OCI-LY7 (cell line): ENCODE data around the gene KIAA0232. TPM values are rescaled to one million over a fixed set of nuclear protein-coding genes. Genes with fewer than 3 reads are reported as not detected.

Experiments used
- BruUV-seq: library from RNA; stranded (reverse); fragments of 400-500 nt; replicated peaks from 2 replicates; lab custom pipeline; 2021; lab: Mats Ljungman, UMichigan
- CTCF ChIA-PET: fragments of 300-600 bp; sonication (Branson Sonifier 250); formaldehyde crosslinking; loops from one replicate; lab custom pipeline; 2022; ENCODE audit warnings: antibody characterized with exemption; ENCODE audit not compliant: unreplicated experiment; lab: Charles Lee
- POLR2A ChIA-PET: fragments of 300-600 bp; sonication (Branson Sonifier 250); formaldehyde crosslinking; loops from one replicate; lab custom pipeline; 2022; ENCODE audit warnings: antibody characterized with exemption; lab: Charles Lee
- DNase-seq: peaks from one replicate; pipeline ENCODE4 v3.0.0-alpha.2; 2015; ENCODE audit warnings: low spot score
- H2AFZ ChIP-seq: fragments of 200-600 bp; sonication (generic), shearing (Covaris generic); 2 replicates; pipeline ENCODE4 v1.6.1; 2014; ENCODE audit warnings: mild to moderate bottlenecking, antibody characterized with exemption, low read length, moderate library complexity
- H3K27ac ChIP-seq: fragments of 200-600 bp; sonication (generic); 2 replicates; pipeline ENCODE4 v1.5.1; 2014; ENCODE audit warnings: mixed run types, low read depth, mild to moderate bottlenecking, moderate library complexity, low read length, inconsistent platforms; ENCODE audit not compliant: poor library complexity, severe bottlenecking
- H3K36me3 ChIP-seq: fragments of 200-600 bp; sonication (generic); 2 replicates; pipeline ENCODE4 v1.6.1; 2014; ENCODE audit warnings: mild to moderate bottlenecking, antibody characterized with exemption, low read length, moderate library complexity, mixed read lengths; ENCODE audit not compliant: insufficient read depth
- H3K4me1 ChIP-seq: fragments of 200-600 bp; sonication (generic); 2 replicates; pipeline ENCODE4 v1.5.1; 2014; ENCODE audit warnings: mild to moderate bottlenecking, low read length; ENCODE audit not compliant: insufficient read depth, poor library complexity, severe bottlenecking
- H3K4me2 ChIP-seq: fragments of 200-600 bp; sonication (generic); 2 replicates; pipeline ENCODE4 v1.6.1; 2014; ENCODE audit warnings: mild to moderate bottlenecking, low read length
- H3K4me3 ChIP-seq: fragments of 200-600 bp; sonication (generic); 2 replicates; pipeline ENCODE4 v1.5.1; 2014; ENCODE audit warnings: mild to moderate bottlenecking, low read depth, low read length; ENCODE audit not compliant: poor library complexity, severe bottlenecking
- H3K79me2 ChIP-seq: fragments of 200-600 bp; sonication (generic); 2 replicates; pipeline ENCODE4 v1.6.1; 2016; ENCODE audit warnings: low read depth, mild to moderate bottlenecking, low read length, moderate library complexity, mixed read lengths; ENCODE audit not compliant: insufficient read depth
- H3K9me2 ChIP-seq: fragments of 200-600 bp; sonication (generic); 2 replicates; pipeline ENCODE4 v1.6.1; 2016; ENCODE audit warnings: mild to moderate bottlenecking, low read length, mixed read lengths; ENCODE audit not compliant: insufficient read depth
- H3K9me3 ChIP-seq: fragments of 200-600 bp; sonication (generic); 2 replicates; pipeline ENCODE4 v1.6.1; 2014; ENCODE audit warnings: mild to moderate bottlenecking, mixed run types, low read length, mixed read lengths
- H4K20me1 ChIP-seq: fragments of 200-600 bp; sonication (generic); 2 replicates; pipeline ENCODE4 v1.6.1; 2014; ENCODE audit warnings: mild to moderate bottlenecking, antibody characterized with exemption, low read length, moderate library complexity, mixed read lengths; ENCODE audit not compliant: insufficient read depth
- EZH2phosphoT487 ChIP-seq: fragments of 200-600 bp; sonication (generic); IDR thresholded peaks from 2 replicates; pipeline ENCODE4 v1.6.1; 2018; ENCODE audit warnings: low read depth, borderline replicate concordance, mild to moderate bottlenecking, mixed run types, antibody characterized with exemption, low read length, moderate library complexity, mixed read lengths
- intact Hi-C: fragments of 100-400 bp; cut with micrococcal nuclease; formaldehyde crosslinking; loops from one replicate; pipeline ENCODE4 v1.10.0; 2022; ENCODE audit not compliant: unreplicated experiment
- total RNA-seq, 2 experiments: library from RNA; depleted of rRNA in 1 of 2; stranded (reverse); fragments of >200 nt in 1 of 2; shearing (Covaris generic) in 1 of 2; gene quantifications; 2 replicates each; pipeline ENCODE4 v1.2.3, GENCODE V29; 2014 to 2022
- TF ChIP-seq, protein P1 (sequence below): fragments of 200-600 bp; sonication (generic); conservative IDR thresholded peaks from 2 replicates; pipeline ENCODE4 v1.5.1; 2014; ENCODE audit warnings: mild to moderate bottlenecking, antibody characterized with exemption, low read length, moderate library complexity, mixed read lengths

KIAA0232 gene
- total RNA-seq, 2 experiments from 2014 or later = 7.5 to 13.5 TPM

DNA sequence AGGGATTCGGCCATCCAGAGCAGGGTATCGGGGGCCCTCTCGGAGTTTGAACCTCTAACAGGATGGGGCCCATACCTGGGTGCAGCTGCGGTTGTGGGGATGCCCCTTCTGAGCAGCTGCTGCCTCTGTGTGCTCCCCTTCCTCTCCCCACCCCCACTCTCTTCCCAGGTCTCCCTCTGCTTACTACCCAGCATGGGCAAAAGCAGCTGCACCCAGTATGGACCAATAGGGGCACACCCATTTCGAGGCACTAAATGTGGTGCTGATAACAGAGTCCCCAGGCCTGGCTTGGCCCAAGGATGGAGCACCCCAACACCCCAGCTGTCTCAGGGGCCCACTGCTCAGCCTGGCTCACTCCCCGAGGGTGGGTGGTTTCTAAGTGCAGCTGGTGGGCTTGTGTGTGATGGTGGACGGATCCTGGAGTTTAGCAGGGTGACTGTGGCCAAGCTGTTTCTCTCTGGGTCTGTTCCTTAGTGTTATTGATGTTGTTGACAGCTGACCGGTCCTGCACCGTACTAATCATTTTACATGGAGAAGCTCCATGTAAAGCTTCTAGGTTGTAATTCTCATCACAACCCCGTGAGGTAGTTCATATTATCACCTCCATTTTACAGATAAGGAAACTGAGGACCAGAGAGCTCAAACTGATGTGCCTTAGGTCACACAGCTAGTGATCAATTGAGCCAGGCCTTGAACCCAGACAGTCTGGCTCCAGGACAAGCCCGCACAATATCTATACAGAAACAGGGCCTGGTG lies 13.1 kb upstream of the KIAA0232 start:
- no peaks in the 10 kb centered on the region for H3K79me2 ChIP-seq
- no peaks in the 10 kb centered on the region for H4K20me1 ChIP-seq
- no peak overlapping the region for H2AFZ ChIP-seq
- H3K36me3 ChIP-seq = no peaks in the 10 kb centered on the region
- POLR2A ChIA-PET = no interaction called here
- BruUV-seq = no TSS peak
- no peaks in the 10 kb centered on the region for H3K9me3 ChIP-seq
- CTCF ChIA-PET = interaction anchor here (0.6 kb wide), 1 partner anchor 69 kb away, joined by 3 read pairs; no protein-coding TSS in a partner anchor
- no peaks in the 10 kb centered on the region for H3K9me2 ChIP-seq
- no peak overlapping the region for H3K4me2 ChIP-seq
- intact Hi-C loops = no loop called here
- H3K4me3 ChIP-seq = no peak overlapping the region
- H3K4me1 ChIP-seq = no peaks in the 10 kb centered on the region
- DNase-seq = no peak
- TF ChIP-seq EZH2phosphoT487 = no peak
- TF ChIP-seq, protein P1, sequence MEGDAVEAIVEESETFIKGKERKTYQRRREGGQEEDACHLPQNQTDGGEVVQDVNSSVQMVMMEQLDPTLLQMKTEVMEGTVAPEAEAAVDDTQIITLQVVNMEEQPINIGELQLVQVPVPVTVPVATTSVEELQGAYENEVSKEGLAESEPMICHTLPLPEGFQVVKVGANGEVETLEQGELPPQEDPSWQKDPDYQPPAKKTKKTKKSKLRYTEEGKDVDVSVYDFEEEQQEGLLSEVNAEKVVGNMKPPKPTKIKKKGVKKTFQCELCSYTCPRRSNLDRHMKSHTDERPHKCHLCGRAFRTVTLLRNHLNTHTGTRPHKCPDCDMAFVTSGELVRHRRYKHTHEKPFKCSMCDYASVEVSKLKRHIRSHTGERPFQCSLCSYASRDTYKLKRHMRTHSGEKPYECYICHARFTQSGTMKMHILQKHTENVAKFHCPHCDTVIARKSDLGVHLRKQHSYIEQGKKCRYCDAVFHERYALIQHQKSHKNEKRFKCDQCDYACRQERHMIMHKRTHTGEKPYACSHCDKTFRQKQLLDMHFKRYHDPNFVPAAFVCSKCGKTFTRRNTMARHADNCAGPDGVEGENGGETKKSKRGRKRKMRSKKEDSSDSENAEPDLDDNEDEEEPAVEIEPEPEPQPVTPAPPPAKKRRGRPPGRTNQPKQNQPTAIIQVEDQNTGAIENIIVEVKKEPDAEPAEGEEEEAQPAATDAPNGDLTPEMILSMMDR = no peak
- no peak overlapping the region for H3K27ac ChIP-seq

- Histone ChIP-seq H3K36me3 (no peaks in the 10 kb centered on the region), H3K9me2 (no peaks in the 10 kb centered on the region), H2AFZ (no peak overlapping the region), H3K27ac (no peak overlapping the region), H3K4me3 (no peak overlapping the region), H3K4me1 (no peaks in the 10 kb centered on the region), H4K20me1 (no peaks in the 10 kb centered on the region), H3K4me2 (no peak overlapping the region), H3K79me2 (no peaks in the 10 kb centered on the region), H3K9me3 (no peaks in the 10 kb centered on the region)
- no TSS peak for BruUV-seq
- ChIA-PET POLR2A (no interaction called here), CTCF (no interaction called here)
- no peak for TF ChIP-seq EZH2phosphoT487
- TF ChIP-seq, protein P1 = no peak
- no peak for DNase-seq
- intact Hi-C loops = no loop called here
Observed at GRCh38 chr4:6769989-6770420, 12.5 kb upstream of the KIAA0232 start.

- Histone ChIP-seq H3K4me1 (no peaks in the 10 kb centered on the region), H3K9me2 (no peaks in the 10 kb centered on the region), H4K20me1 (no peaks in the 10 kb centered on the region), H3K4me3 (no peak overlapping the region), H3K79me2 (no peaks in the 10 kb centered on the region), H2AFZ (no peak overlapping the region), H3K4me2 (no peak overlapping the region), H3K36me3 (no peaks in the 10 kb centered on the region), H3K9me3 (no peaks in the 10 kb centered on the region), H3K27ac (no peak overlapping the region)
- intact Hi-C loops = no loop called here
- POLR2A ChIA-PET = no interaction called here
- BruUV-seq = no TSS peak
- no peak for DNase-seq
- TF ChIP-seq EZH2phosphoT487 = no peak
- TF ChIP-seq, protein P1 = no peak
- CTCF ChIA-PET = no interaction called here
Observed at GRCh38 chr4:6770581-6771228, 11.8 kb upstream of the KIAA0232 start.
